Bronchial epithelial cell (primary cell): Measurements from ENCODE around the gene MAPK8IP1. TPM values are rescaled to one million over a fixed set of nuclear protein-coding genes. Genes with fewer than 3 reads are reported as not detected.
A peak's percentile ranks its signal among the peaks of the same experiment; 100 is the strongest.

Experiments used
- DNase-seq: peaks from one replicate; pipeline ENCODE4 v3.0.0-alpha.2; 2010; ENCODE audit warnings: low read depth
- FAIRE-seq: peaks from 2 replicates; lab custom pipeline; 2011; peaks lifted over from hg19 to GRCh38; lab: Jason Lieb, UNC
- H3K27me3 ChIP-seq: 2 replicates; pipeline ENCODE4 v1.5.1; 2011; ENCODE audit warnings: low read length; ENCODE audit not compliant: control insufficient read depth, insufficient read depth
- H3K36me3 ChIP-seq: 2 replicates; pipeline ENCODE4 v1.5.1; 2011; ENCODE audit warnings: low read length; ENCODE audit not compliant: control insufficient read depth, insufficient read depth
- H3K4me3 ChIP-seq: 2 replicates; pipeline ENCODE4 v1.5.1; 2011; ENCODE audit warnings: mild to moderate bottlenecking, low read depth, low read length, control low read depth
- total RNA-seq: library from RNA; depleted of rRNA; stranded (reverse); fragments of >200 nt; gene quantifications from 2 replicates; pipeline ENCODE4 v1.2.1, GENCODE V29; 2014
- TF ChIP-seq, protein P1 (sequence below): IDR thresholded peaks from 2 replicates; pipeline ENCODE4 v1.5.1; 2011; ENCODE audit warnings: mild to moderate bottlenecking, moderate library complexity, low read length, control low read depth, inconsistent platforms; ENCODE audit not compliant: insufficient read depth, severe bottlenecking

The MAPK8IP1 gene
- total RNA-seq, 1 donor from 2014 or later = 0.26 TPM

DNA sequence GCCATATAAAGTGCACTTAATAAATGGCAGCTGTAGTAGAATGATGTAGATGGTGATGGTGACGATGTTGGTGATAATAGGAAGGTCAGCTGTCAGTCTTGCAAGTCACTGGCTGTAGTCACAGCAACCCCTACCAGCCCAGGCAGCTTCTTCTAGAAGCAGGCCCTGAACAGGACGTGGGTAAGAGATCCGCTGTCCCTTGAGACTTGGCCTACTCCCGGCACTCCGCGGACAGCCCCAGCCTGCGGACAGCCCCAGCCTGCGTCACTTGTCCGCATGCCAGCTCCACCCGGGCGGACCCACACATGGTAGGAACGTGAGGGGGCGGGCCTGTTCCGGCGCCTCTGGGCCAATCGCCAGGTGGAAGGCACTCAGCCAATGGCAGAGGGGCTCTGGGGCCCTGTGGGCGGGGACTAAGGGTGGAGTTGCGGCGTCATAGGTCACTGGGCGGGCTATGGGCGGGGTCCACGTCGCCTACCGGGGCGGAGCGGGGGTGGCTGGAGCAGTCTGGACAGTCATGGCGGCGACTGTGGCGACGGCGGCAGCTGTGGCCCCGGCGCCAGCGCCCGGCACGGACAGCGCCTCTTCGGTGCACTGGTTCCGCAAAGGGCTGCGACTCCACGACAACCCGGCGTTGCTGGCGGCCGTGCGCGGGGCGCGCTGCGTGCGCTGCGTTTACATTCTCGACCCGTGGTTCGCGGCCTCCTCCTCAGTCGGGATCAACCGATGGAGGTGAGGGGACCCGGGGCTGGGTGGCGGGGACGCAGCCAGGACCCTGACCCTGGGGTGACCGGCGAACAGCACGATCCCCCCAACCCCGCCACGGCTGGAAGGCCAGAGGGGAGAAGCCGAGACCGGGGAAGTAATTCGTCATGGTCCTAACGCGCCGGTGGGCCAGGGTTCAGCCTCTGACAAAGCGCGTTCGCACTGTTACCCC is 38.2 kb upstream of the MAPK8IP1 start, which contains the start of gene CRY2:
Gene CRY2 (plus strand): TSS at position 502 of the 937 bp plus-strand sequence. CDS start 16 bp downstream, at position 518.
- DNase-seq (peak; percentile 88), FAIRE-seq (no peak)
- TF ChIP-seq, protein P1, sequence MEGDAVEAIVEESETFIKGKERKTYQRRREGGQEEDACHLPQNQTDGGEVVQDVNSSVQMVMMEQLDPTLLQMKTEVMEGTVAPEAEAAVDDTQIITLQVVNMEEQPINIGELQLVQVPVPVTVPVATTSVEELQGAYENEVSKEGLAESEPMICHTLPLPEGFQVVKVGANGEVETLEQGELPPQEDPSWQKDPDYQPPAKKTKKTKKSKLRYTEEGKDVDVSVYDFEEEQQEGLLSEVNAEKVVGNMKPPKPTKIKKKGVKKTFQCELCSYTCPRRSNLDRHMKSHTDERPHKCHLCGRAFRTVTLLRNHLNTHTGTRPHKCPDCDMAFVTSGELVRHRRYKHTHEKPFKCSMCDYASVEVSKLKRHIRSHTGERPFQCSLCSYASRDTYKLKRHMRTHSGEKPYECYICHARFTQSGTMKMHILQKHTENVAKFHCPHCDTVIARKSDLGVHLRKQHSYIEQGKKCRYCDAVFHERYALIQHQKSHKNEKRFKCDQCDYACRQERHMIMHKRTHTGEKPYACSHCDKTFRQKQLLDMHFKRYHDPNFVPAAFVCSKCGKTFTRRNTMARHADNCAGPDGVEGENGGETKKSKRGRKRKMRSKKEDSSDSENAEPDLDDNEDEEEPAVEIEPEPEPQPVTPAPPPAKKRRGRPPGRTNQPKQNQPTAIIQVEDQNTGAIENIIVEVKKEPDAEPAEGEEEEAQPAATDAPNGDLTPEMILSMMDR = no peak
- H3K4me3 ChIP-seq = peak within 1 kb of the TSS; percentile 97
- no peaks in the 10 kb centered on the region for H3K27me3 ChIP-seq
- H3K36me3 ChIP-seq = peaks cover 3% of the 10 kb centered on the region

DNA sequence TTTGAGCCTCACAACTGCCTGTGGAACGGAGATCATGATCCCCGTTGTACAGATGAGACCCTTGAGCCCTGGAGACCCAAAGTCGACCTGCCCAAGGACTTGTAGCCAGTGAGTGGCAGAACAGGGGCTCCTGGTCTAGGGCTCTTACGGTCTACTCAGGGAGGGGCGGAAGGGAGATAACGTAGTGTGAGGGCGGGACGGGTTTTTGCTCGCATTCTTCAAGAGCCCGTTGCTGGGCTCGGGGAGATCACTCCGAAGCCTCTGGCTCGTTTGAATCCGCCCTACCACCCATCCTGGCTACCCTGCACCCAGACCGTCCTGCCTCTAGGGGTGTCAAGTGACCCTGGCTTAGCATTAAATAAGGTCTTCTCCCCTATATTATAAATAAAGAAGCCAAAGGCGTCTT is 37.5 kb upstream of the MAPK8IP1 start:
- Histone ChIP-seq H3K36me3 (peaks cover 3% of the 10 kb centered on the region), H3K4me3 (peak overlapping the region; percentile 97), H3K27me3 (no peaks in the 10 kb centered on the region)
- TF ChIP-seq, protein P1 = peak; percentile 22
- DNase-seq (peak; percentile 62), FAIRE-seq (no peak)

DNA sequence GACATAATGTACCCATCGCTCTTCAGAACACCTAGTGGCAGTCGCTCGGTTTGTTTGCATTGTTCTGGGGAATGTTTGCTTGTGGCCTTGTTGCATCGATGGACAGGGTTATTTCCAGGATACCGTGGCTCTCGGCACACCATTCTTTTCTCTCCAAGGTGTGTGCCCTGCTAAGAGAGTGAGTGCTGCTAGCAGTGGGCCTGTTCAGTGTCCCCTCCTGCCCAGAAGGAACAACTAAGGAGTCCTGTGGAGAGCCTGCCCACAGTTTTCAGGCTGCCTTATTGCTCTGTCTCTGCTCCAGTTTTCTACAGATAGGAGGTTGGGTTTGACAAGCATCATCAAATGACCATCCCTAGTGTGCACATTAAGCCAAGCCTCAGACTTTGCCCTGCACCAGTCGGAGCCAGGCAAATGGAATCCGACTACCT is 36.8 kb upstream of the MAPK8IP1 start:
- Histone ChIP-seq H3K4me3 (peak overlapping the region; percentile 97), H3K36me3 (peaks cover 3% of the 10 kb centered on the region), H3K27me3 (no peaks in the 10 kb centered on the region)
- FAIRE-seq = no peak
- DNase-seq = no peak
- TF ChIP-seq, protein P1 = no peak

DNA sequence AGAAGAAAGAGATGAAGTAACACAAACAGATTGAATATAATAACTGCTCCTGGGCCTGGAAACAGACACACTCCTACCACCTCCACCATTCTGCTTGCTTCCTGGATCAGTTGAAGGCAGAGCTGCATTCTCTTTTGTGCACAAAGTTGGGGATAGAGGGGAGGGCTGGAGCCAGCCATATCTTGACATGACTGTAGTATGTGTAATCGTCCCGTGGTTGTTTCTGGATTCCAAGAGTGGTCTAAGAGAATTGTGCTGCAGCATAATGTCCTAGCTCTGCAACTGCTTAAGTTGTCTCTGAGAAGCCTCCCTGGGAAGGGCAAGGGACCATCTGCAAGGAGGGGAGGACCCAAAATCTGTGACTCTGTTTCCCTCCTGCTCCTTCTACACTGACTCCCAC is 35.0 kb upstream of the MAPK8IP1 start:
- DNase-seq (no peak), FAIRE-seq (no peak)

DNA sequence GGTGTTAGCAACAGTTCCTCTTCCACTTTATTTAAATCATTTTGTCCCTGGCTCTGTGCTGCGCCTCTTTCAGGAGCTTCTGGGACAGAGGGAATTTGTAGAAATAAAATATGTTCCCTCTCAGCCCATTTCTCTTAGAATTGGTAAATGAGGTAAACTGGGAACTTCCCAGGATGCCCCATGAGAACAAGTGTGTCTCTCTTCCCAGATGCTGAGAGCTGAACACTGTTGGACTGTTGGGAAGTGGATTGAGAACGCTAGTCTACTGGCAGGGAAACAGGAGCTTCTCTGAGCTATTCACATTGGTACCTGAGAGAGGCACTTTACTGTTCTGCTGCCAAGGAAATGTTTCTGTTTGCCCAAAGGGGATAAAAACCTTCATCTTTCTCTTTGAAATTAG is 34.2 kb upstream of the MAPK8IP1 start:
- no peak for FAIRE-seq
- TF ChIP-seq, protein P1 = no peak
- H3K27me3 ChIP-seq = no peaks in the 10 kb centered on the region
- H3K4me3 ChIP-seq = no peak overlapping the region
- DNase-seq = no peak
- peaks cover 3% of the 10 kb centered on the region for H3K36me3 ChIP-seq

More for the DNA sequence above, 35.0 kb upstream of the MAPK8IP1 start:
- no peak overlapping the region for H3K4me3 ChIP-seq
- H3K36me3 ChIP-seq = peaks cover 3% of the 10 kb centered on the region
- H3K27me3 ChIP-seq = no peaks in the 10 kb centered on the region
- TF ChIP-seq, protein P1 = no peak
